T-helper 9 cell (primary cell): ENCODE results near the gene CBLC.

Source experiments
- DNase-seq: peaks from one replicate; pipeline ENCODE4 v3.0.0-alpha.2; 2020

The CBLC gene

DNA sequence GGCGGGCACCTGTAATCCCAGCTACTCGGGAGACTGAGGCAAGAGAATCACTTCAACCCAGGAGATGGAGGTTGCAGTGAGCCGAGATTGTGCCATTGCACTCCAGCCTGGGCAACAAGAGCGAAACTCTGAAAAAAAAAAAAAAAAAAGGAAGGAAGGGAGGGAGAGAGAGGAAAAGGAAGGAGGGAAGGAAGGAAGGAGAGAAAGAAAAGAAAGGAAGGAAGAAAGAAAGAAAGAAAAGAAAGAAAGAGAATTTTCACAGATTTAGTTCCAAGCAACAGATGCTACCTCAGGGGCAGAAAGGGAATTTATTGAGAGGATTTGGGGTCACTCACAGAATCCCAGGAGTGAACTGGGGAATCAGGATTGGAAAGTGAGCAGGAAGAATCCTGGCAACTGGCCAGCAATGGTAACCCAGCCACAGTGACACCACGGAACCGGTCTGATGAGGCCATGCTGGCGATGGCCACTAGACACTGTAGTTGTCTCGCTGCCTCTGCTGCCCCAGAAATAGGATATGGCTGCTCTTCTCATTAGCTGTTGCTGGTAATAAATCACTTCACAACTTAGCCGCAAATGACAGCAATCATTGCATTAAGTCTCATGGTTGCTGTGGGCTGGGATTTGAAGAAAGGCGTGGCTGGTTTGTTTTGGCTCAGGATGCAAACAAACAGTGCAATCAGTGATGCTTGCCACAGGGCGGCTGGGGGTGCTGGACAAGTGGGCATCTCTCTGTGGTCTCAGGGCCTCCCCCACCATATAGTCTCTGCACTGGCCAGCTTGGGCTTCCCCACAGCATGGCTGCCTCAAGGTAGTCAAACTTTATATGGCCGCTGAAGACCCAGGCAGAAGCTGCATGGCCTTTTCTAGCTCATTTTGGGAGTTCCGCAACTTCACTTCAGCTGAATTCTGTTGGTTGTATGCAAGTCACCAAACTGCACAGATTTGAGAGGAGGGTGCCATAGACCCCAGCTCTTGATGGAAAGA is 26.0 kb downstream of the CBLC start:
- no peak for DNase-seq

DNA sequence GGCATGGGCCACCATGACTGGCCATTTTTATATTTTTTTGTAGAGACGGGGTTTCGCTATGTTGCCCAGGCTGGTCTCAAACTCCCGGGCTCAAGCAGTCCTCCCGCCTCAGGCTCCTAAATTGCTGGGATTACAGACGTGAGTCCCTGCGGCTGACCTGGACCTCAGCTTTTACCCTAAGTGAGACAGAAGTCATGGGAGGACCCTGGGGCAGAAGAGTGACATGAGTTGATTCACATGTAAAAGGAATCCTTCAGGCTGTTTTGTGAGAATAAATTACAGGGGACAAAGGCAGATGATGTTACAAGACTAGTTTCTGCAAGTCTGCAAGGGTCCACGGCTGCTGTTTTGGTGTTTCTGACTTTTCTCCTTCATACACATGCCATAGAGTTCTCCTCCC is 28.6 kb downstream of the CBLC start:
- DNase-seq = no peak

DNA sequence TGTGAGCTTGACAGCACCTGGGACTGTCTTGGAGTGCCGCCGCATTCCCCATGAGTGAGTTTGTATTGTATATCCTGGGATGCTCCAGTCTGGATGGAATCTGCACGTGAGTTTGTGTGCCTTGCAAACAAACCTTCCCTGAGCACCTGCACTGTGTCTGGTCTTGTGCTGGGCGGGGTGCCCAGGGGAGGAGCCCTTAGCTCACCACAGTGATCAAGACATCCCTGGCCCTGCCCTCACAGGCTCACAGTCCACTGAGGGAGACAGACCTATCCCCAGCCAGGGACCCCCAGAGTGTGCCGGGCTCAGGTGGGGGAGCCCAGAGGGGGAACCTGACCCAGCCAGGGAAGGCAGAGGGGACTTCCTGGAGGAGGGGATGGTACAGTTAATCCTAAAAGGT is 29.5 kb downstream of the CBLC start:
- DNase-seq = no peak

DNA sequence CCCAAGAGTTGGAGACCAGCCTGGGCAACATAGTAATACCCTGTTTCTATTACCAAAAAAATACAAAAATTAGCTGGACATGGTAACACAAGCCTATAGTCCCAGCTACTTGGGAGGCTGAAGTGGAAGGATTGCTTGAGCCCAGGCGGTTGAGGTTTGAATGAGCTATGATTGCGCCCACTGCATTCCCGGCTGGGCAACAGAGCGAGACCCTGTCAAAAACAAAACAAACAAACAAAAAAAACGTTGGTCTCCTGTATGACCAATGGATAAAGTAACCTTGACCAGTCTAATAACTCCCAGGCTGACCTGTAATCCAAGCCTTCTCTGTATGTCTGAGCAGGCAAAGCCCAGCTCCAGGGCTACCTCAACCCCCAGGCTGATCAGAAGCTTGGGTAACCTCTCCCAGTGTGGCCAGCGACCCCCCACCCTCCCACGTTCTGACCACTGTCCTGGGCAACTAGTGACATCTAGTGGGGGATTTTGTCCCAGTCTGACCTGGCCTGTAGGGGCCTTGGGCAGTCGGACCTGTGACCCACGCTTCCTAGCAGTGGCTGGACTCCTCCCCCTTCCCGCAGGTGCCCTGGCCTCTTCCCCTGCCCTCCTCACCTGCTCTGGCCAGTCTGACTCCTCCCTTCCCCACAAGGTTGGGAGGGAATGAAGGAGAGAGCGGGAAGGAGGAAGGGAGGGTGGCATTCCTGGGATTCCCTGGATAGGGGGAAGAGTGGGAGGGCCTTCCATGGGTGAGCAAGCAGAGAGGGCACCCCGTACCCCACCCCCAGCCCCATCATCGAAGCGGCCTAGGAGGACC is 30.2 kb downstream of the CBLC start:
- no peak for DNase-seq

DNA sequence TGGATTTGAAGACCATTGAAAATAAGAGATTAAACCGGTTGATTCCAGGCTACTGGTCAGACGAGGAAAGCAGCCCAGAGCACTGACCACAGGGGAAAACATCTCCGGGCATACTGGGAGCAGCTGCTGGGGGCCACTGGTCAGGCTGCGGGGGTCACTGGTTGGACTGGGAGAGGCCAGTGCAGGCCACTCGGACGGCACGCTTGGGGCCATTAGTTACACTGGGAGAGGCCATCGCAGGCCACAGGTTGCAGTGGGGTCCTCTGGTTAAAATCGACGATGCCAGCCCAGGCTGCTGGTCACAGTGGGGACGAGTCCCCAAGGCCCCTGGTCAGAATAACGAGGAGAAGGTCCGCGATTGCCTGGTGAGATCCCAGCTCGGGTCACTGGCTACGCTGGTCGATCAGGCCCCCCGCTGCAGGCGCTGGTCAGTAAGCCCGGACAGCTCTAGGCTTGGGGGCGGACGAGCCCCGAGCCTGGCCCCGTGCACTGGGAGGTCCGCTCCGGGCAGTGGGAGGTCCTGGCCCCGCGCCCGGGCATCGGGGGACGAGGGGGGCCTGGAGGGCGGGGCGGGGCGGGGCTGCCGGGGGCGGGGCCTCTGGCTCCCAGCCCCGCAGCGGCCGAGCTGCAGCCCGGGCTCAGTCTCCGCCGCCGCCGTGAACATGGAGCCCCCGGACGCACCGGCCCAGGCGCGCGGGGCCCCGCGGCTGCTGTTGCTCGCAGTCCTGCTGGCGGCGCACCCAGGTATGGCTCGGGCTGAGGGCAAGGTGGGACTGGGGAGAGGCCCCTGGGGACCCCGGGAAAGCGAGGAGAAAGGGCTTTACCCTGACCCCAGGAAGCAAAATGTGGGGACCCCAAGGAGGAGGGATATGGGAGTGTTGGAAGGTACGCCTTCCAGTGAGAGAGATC is 31.0 kb downstream of the CBLC start, which contains the start of gene BCAM:
BCAM (plus strand) TSS at position 641 of the 909 bp plus-strand sequence; CDS start at position 663, 22 bp downstream.
- DNase-seq = no peak

DNA sequence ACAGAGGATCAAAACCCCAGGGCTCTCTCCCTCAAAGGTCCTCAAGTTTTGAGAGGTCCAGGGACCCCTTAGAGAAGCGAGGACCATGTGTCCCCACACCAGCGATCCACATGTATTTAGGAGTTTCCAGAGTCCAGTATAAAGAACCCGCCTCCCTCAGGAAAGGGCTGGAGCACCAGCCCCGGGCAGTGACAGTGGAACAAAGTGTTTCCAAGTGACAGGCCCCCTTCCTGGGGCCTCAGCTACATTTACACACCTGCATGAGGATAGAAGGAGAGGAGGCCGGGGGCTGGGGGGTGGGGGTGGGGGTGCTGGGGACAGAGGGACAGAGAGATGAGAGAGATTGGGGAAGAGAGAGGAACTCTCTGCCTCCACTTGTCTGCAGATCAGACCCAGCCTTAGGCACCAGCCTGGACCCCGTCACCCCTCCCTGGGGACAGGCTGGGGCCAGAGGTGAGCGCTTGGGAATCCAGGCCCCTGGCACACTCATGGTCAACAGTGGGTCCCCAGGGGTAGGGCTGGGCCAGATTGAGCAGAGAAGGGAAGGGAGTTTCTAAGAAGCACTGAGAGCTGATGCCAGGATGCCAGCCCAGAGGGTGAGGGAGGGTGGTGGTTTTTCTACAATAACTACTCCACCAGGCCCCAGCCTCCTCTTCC is 32.0 kb downstream of the CBLC start:
- DNase-seq = no peak

DNA sequence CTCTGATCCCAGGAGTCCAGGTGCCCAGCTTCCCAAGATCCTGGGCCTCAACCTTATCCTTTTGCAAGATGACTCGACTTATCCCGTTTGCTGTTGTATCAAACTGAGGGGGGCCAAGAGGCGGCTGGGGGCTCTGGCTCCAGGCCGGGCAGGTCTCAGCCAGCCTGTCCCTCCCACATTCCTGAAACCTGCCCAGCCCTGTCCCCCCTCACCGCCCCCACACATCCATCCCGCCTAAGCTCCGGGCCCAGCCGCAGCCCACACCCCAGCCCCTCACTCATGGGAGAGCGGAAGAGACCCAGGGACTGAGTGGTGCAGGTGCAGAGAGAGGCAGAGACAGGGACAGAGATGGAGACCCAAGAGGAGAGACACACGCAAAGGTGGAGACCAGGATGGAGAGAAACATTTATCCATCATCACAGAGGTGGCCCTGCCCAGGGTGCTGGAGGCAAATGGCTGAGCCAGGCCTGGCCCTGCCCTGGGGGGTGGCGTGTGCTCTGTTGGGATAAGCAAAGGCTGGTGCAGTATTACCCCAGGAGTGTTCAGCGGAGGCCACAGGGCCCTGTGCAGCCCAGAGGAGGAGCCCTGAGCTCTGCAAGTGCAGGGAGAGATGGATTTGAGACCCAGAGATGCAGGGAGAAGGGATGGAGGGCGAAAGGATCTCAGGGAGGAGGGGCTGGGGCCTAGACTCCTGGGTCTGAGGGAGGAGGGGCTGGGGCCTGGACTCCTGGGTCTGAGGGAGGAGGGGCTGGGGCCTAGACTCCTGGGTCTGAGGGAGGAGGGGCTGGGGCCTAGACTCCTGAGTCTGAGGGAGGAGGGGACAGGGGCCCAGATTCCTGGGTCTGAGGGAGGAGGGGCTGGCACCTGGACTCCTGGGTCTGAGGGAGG is 32.8 kb downstream of the CBLC start:
- no peak for DNase-seq

DNA sequence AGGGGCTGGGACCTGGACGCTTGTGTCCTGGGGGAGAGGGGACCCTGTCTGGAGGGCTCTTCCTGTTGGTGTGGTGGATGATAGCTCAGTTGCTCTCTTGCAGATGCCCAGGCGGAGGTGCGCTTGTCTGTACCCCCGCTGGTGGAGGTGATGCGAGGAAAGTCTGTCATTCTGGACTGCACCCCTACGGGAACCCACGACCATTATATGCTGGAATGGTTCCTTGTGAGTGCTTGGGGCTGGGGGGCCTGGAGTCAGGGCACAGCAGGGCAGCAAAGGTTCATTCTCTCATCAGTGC is 33.4 kb downstream of the CBLC start:
- no peak for DNase-seq

DNA sequence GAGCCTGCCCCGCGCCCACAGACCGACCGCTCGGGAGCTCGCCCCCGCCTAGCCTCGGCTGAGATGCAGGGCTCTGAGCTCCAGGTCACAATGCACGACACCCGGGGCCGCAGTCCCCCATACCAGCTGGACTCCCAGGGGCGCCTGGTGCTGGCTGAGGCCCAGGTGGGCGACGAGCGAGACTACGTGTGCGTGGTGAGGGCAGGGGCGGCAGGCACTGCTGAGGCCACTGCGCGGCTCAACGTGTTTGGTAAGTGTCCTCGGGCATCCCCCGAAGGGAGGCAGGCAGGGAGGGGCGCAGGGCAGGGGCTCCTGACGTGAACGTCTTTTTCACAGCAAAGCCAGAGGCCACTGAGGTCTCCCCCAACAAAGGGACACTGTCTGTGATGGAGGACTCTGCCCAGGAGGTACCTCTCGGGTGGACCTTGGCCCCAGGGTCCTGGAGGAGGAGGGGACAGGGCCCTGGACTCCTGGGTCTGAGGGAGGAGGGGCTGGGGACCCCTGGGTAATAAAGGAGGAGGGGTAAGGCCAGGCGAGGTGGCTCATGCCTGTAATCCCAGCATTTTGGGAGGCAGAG is 34.5 kb downstream of the CBLC start:
- no peak for DNase-seq

DNA sequence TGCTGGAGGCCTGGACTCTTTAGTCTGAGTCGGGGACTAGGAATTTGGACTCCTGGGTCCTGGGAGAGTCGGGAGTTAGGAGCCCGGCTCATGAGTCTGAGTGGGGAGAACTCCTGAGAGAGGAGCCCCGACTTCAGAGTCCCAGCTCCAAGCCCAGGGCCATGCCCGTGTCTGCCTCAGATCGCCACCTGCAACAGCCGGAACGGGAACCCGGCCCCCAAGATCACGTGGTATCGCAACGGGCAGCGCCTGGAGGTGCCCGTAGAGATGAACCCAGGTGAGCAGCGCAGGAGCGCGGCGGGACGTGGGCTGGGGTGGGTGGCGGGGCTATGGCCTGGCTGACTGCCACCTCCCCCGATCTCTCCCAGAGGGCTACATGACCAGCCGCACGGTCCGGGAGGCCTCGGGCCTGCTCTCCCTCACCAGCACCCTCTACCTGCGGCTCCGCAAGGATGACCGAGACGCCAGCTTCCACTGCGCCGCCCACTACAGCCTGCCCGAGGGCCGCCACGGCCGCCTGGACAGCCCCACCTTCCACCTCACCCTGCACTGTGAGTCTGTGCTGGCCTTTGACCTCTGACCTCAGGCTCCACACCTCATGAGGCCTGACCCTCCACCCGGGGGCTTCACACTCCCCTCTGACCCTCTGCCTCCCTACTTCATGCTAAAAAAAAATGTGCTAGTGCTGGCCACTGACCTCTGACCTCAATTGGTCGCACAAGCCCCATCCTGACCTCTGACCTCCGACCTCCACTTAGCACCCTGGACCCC is 35.6 kb downstream of the CBLC start:
- no peak for DNase-seq

DNA sequence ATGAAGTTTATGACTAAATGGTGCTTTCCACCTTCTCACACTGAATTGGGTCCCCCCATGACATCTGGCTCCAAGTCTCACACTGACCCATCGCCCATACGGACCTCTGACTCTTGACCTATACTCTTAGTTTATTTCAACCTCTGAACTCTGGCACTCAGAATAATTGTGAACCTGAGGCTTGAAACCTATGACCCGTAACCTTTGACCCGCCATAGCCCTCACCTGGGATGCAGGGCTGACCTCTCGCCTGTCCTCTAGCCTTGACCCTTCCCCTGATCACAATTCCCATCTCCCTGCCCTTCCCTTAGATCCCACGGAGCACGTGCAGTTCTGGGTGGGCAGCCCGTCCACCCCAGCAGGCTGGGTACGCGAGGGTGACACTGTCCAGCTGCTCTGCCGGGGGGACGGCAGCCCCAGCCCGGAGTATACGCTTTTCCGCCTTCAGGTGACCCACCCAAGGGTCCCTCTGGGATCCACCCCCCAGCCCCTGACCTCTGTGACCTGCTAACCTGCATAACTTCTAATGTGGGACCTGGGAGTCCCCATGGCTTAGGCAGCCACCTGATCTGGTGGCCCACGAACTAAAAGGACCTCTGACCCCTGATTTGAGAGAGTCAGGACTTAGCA is 36.3 kb downstream of the CBLC start:
- DNase-seq = no peak

DNA sequence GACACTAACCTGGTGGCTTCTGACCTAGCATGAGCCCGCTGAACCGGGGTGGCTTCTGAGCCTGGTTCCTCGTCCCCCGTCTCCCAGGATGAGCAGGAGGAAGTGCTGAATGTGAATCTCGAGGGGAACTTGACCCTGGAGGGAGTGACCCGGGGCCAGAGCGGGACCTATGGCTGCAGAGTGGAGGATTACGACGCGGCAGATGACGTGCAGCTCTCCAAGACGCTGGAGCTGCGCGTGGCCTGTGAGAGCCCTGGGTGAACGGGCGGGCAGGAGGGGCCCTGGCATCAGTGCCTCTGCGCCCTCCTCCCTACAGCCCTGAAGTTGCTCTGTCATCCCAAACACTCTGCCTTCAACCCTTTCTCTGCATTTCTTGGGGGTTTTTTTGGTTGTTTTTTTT is 36.8 kb downstream of the CBLC start:
- no peak for DNase-seq

DNA sequence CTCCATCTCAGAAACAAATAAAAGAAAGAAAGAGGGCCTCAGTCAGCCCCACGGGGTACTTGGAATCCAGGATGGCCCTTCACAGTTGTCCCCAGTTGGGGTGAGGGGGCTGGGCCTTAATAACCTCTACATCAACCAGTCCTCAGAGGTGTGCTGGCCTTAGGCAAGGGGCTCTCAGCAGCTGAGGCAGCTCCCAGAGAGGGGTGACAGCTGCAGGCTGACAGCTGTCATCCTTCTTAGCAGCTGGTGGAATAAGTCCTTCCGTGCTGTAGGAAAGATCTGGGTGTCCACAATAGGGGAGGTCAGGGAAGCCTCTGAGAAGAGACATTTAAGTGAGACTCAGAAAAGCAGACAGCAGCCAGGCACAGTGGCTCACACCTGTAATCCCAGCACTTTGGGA is 38.6 kb downstream of the CBLC start:
- DNase-seq = no peak

DNA sequence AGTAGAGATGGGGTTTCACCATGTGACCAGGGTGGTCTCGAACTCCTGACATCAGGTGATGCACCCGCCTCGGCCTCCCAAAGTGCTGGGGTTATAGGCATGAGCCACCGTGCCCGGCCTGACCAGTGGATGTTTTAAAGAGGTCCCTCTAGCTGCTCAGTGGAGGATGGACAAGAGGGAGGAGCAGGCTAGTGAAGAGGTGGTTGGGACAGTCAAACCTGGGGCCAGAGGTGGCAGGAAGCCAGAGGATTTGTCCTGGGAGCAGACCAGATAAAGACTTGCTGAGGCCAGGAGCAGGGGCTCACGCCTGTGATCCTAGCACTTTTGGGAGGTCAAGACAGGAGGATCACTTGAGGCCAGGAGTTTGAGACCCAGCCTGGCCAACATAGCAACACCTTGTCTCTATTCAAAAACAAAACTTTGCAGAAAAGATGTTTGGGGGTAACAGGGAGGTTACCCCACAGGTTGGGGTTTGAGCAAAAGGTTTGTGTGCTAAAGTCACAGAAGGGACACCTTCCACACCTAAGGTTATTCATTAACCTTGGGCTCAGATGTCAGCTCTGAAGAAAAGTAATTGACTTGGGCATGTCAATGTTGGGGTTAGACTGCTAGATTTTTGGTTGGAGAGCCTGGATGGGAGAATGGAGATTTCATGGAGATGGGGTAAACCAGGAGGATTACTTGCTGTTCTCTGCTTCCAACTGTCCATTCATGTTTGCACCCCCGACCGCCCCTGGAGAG is 40.2 kb downstream of the CBLC start:
- DNase-seq = no peak

DNA sequence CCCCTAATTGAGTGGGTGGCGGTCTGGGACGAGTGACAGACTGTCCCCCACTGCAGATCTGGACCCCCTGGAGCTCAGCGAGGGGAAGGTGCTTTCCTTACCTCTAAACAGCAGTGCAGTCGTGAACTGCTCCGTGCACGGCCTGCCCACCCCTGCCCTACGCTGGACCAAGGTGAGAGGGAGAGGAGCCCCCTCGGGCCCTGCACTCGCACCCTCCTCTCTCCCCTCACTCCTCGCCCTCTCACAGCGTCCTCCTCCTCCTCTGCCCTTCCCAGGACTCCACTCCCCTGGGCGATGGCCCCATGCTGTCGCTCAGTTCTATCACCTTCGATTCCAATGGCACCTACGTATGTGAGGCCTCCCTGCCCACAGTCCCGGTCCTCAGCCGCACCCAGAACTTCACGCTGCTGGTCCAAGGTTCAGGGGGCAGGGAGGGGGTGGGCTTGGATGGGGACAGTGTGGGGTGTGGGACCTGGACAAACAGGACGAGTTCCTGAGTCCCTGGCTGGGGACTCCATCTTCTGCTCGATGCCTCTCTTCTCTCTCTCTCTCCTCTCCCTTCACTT is 40.9 kb downstream of the CBLC start:
- no peak for DNase-seq

DNA sequence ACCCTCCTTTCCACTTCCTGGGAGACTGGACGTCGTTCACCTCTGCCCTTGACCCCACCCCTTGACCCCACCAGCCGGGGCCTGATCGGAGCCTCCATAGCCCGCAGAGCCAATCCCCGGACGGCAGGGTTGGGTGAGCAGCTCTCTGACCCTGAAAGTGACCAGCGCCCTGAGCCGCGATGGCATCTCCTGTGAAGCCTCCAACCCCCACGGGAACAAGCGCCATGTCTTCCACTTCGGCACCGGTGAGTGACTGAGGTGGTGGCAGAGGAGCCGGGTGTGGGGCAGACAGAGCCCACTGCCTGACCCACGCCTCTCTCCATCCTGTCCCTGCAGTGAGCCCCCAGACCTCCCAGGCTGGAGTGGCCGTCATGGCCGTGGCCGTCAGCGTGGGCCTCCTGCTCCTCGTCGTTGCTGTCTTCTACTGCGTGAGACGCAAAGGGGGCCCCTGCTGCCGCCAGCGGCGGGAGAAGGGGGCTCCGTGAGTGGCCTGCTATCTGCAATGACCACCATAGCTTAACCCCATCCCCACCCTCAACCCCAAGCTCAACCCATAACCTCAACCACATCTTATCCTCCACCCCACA is 41.6 kb downstream of the CBLC start:
- no peak for DNase-seq

DNA sequence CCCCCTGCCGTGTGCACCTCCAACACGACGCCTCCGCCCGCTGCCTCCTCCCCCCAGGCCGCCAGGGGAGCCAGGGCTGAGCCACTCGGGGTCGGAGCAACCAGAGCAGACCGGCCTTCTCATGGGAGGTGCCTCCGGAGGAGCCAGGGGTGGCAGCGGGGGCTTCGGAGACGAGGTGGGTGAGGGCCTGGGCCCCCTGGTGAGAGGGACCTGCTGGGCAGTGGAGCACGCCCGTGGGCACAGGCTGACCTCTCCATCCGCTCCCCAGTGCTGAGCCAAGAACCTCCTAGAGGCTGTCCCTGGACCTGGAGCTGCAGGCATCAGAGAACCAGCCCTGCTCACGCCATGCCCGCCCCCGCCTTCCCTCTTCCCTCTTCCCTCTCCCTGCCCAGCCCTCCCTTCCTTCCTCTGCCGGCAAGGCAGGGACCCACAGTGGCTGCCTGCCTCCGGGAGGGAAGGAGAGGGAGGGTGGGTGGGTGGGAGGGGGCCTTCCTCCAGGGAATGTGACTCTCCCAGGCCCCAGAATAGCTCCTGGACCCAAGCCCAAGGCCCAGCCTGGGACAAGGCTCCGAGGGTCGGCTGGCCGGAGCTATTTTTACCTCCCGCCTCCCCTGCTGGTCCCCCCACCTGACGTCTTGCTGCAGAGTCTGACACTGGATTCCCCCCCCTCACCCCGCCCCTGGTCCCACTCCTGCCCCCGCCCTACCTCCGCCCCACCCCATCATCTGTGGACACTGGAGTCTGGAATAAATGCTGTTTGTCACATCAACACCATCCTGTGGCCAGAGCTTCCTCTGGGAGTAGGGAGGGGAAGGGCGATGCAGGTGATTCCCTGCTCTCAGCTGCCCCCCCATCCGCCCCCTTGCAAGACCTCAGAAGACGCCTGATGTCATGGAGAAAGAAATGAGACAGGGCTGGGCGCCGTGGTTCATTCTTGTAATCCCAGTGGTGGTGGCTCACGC is 43.2 kb downstream of the CBLC start:
- no peak for DNase-seq
